ENCODE measurements around the gene TYSND1.

TYSND1 gene

GRCh38 chr10:70137135-70137534 is 9.4 kb downstream of the TYSND1 start:
- no peak for TF ChIP-seq CTCF (IDR thresholded peaks at IDR 0.05; ENCODE audit: low read depth, low read length)
- in situ Hi-C loops (cut with HindIII; ENCODE audit: low sequenced_read_pairs) = no loop called here
- DNase-seq (ENCODE audit: low read depth, low spot score) = no peak
- no peak overlapping the region for H3K4me3 ChIP-seq (ENCODE audit: low read depth, low read length)

- H3K4me3 ChIP-seq (ENCODE audit: low read depth, low read length) = no peak overlapping the region
- in situ Hi-C loops (cut with HindIII; ENCODE audit: low sequenced_read_pairs) = no loop called here
- no peak for DNase-seq (ENCODE audit: low read depth, low spot score)
- TF ChIP-seq CTCF (IDR thresholded peaks at IDR 0.05; ENCODE audit: low read depth, low read length) = no peak
Measured at GRCh38 chr10:70135684-70136083, 10.8 kb downstream of the TYSND1 start.

- no peak for DNase-seq (ENCODE audit: low read depth, low spot score)
- no peak overlapping the region for H3K4me3 ChIP-seq (ENCODE audit: low read depth, low read length)
- TF ChIP-seq CTCF (IDR thresholded peaks at IDR 0.05; ENCODE audit: low read depth, low read length) = no peak
- in situ Hi-C loops (cut with HindIII; ENCODE audit: low sequenced_read_pairs) = no loop called here
Measured at GRCh38 chr10:70135046-70135445, 11.5 kb downstream of the TYSND1 start.

GRCh38 chr10:70132098-70133029 is 14.1 kb downstream of the TYSND1 start, which contains the start of gene AIFM2:
Gene AIFM2 (minus strand): TSS chr10:70132825. CDS start chr10:70124084, 8,741 bp downstream.
- H3K4me3 ChIP-seq (ENCODE audit: low read depth, low read length) = peak within 1 kb of the TSS; percentile 55
- in situ Hi-C loops (cut with HindIII; ENCODE audit: low sequenced_read_pairs) = no loop called here
- peak; percentile 63 for DNase-seq (ENCODE audit: low read depth, low spot score)
- TF ChIP-seq CTCF (IDR thresholded peaks at IDR 0.05; ENCODE audit: low read depth, low read length) = no peak

GRCh38 chr10:70131560-70131937 is 15.0 kb downstream of the TYSND1 start:
- no peak for DNase-seq (ENCODE audit: low read depth, low spot score)
- H3K4me3 ChIP-seq (ENCODE audit: low read depth, low read length) = peak overlapping the region; percentile 55
- no peak for TF ChIP-seq CTCF (IDR thresholded peaks at IDR 0.05; ENCODE audit: low read depth, low read length)
- in situ Hi-C loops (cut with HindIII; ENCODE audit: low sequenced_read_pairs) = no loop called here

GRCh38 chr10:70130878-70131559 is 15.5 kb downstream of the TYSND1 start:
- in situ Hi-C loops (cut with HindIII; ENCODE audit: low sequenced_read_pairs) = no loop called here
- peak; percentile 46 for DNase-seq (ENCODE audit: low read depth, low spot score)
- TF ChIP-seq CTCF (IDR thresholded peaks at IDR 0.05; ENCODE audit: low read depth, low read length) = no peak
- H3K4me3 ChIP-seq (ENCODE audit: low read depth, low read length) = no peak overlapping the region

All from astrocyte of the spinal cord (primary cell).